Endothelial cell of umbilical vein (primary cell): Measurements from ENCODE around the gene TNNT3. TPM values are rescaled to one million over a fixed set of nuclear protein-coding genes. Genes with fewer than 3 reads are reported as not detected.

ENCODE experiments used
- BruUV-seq: library from RNA; stranded (reverse); fragments of 400-500 nt; replicated peaks from 2 replicates; lab custom pipeline; 2021; lab: Mats Ljungman, UMichigan
- CTCF ChIA-PET: fragments of 300-600, 350-600 bp; sonication (Branson Sonifier 250); formaldehyde crosslinking; loops from one replicate; lab custom pipeline; 2021; ENCODE audit warnings: antibody characterized with exemption, inconsistent platforms; lab: Charles Lee
- POLR2A ChIA-PET: fragments of 300-600, 350-600 bp; sonication (Branson Sonifier 250); formaldehyde crosslinking; loops from one replicate; lab custom pipeline; 2021; ENCODE audit warnings: antibody characterized with exemption, inconsistent platforms; lab: Charles Lee
- DNase-seq: peaks from one replicate; pipeline ENCODE4 v3.0.0-alpha.2; 2011; ENCODE audit warnings: low read depth, low spot score
- FAIRE-seq: peaks from 2 replicates; lab custom pipeline; 2011; peaks lifted over from hg19 to GRCh38; lab: Jason Lieb, UNC
- H2AFZ ChIP-seq: 2 replicates; pipeline ENCODE4 v1.6.0; 2012; ENCODE audit warnings: low read depth, low read length, control low read depth, inconsistent platforms
- H3K27ac ChIP-seq: 2 replicates; pipeline ENCODE4 v1.5.1; 2011; ENCODE audit warnings: low read depth, mild to moderate bottlenecking, control low read depth, low read length, moderate library complexity; ENCODE audit not compliant: insufficient read depth
- H3K27me3 ChIP-seq, 2 experiments: 2 replicates each; pipeline versions ENCODE4 v1.6.0 to v1.6.1; 2011; ENCODE audit warnings: low read length in 2 of 2, mixed read lengths in 1 of 2; ENCODE audit not compliant: control insufficient read depth in 2 of 2, insufficient read depth in 2 of 2
- H3K36me3 ChIP-seq, 2 experiments: 2 replicates in 1 of 2; 3 replicates in 1 of 2; pipeline ENCODE4 v1.5.1; 2011; ENCODE audit warnings: low read length in 2 of 2, mild to moderate bottlenecking in 1 of 2, moderate library complexity in 1 of 2; ENCODE audit not compliant: control insufficient read depth in 2 of 2, insufficient read depth in 2 of 2; ENCODE audit errors: extremely low read depth in 1 of 2
- H3K4me1 ChIP-seq: 3 replicates; pipeline ENCODE4 v1.5.1; 2011; ENCODE audit warnings: mild to moderate bottlenecking, low read length; ENCODE audit not compliant: control insufficient read depth, insufficient read depth; ENCODE audit errors: extremely low read depth
- H3K4me2 ChIP-seq: 2 replicates; pipeline ENCODE4 v1.6.1; 2011; ENCODE audit warnings: low read length, control low read depth, mixed read lengths; ENCODE audit not compliant: insufficient read depth
- H3K4me3 ChIP-seq, 3 experiments: fragments of 200-600 bp in 1 of 3; sonication (generic), shearing (Covaris generic) in 1 of 3; replicated peaks in 1 of 3; 2 replicates each; pipeline ENCODE4 v1.5.1; 2011 to 2016; ENCODE audit warnings: control low read depth in 3 of 3, low read length in 3 of 3, mild to moderate bottlenecking in 2 of 3, inconsistent platforms in 1 of 3, low read depth in 1 of 3, moderate library complexity in 1 of 3; ENCODE audit not compliant: insufficient read depth in 1 of 3
- H3K79me2 ChIP-seq: 2 replicates; pipeline ENCODE4 v1.6.0; 2012; ENCODE audit warnings: low read length, inconsistent platforms; ENCODE audit not compliant: control insufficient read depth, insufficient read depth
- H3K9ac ChIP-seq: replicated peaks from 2 replicates; pipeline ENCODE3; 2011; ENCODE audit warnings: low read length, control low read depth; ENCODE audit not compliant: insufficient read depth; ENCODE audit errors: extremely low read depth
- H3K9me1 ChIP-seq: replicated peaks from 3 replicates; pipeline ENCODE4 v1.6.0; 2011; ENCODE audit warnings: mild to moderate bottlenecking, low read length; ENCODE audit not compliant: control insufficient read depth, insufficient read depth; ENCODE audit errors: extremely low read depth
- H3K9me3 ChIP-seq: replicated peaks from 2 replicates; pipeline ENCODE4 v1.5.1; 2012; ENCODE audit warnings: low read length, inconsistent platforms; ENCODE audit not compliant: control insufficient read depth, insufficient read depth
- H4K20me1 ChIP-seq: replicated peaks from 2 replicates; pipeline ENCODE3; 2011; ENCODE audit warnings: mild to moderate bottlenecking, low read length; ENCODE audit not compliant: control insufficient read depth, insufficient read depth; ENCODE audit errors: extremely low read depth
- CTCF ChIP-seq, 2 donors: IDR thresholded peaks; 1 replicate in 1 of 2; 2 replicates in 1 of 2; pipeline ENCODE4 v1.5.1; 2011; ENCODE audit warnings: low read length in 2 of 2, mild to moderate bottlenecking in 2 of 2, moderate library complexity in 2 of 2, control low read depth in 1 of 2, inconsistent platforms in 1 of 2, low read depth in 1 of 2; ENCODE audit not compliant: insufficient read depth in 1 of 2; ENCODE audit errors: extremely low read depth in 1 of 2
- EZH2 ChIP-seq: IDR thresholded peaks from 2 replicates; pipeline ENCODE4 v1.6.1; 2012; ENCODE audit warnings: borderline replicate concordance, low read depth, mild to moderate bottlenecking, moderate library complexity, low read length, inconsistent platforms; ENCODE audit not compliant: severe bottlenecking
- FOS ChIP-seq: IDR thresholded peaks from 2 replicates; pipeline ENCODE4 v1.6.1; 2011; ENCODE audit warnings: mild to moderate bottlenecking, low read length, moderate library complexity, borderline replicate concordance; ENCODE audit not compliant: insufficient read depth
- GATA2 ChIP-seq: IDR thresholded peaks from 2 replicates; pipeline ENCODE4 v1.7.0; 2011; ENCODE audit warnings: low read depth, mild to moderate bottlenecking, moderate library complexity, mixed read lengths, low read length; ENCODE audit not compliant: insufficient read length, insufficient read depth
- JUN ChIP-seq: IDR thresholded peaks from 2 replicates; pipeline ENCODE4 v1.6.1; 2011; ENCODE audit warnings: borderline replicate concordance, low read depth; ENCODE audit not compliant: insufficient read length, insufficient read depth
- MAX ChIP-seq: IDR thresholded peaks from 2 replicates; pipeline ENCODE4 v1.6.1; 2011; ENCODE audit not compliant: insufficient read depth, insufficient read length
- MYC ChIP-seq: IDR thresholded peaks from one replicate; pipeline ENCODE4 v1.6.1; 2011; ENCODE audit warnings: mild to moderate bottlenecking, low read depth, low read length
- POLR2A ChIP-seq: IDR thresholded peaks from 2 replicates; pipeline ENCODE4 v1.6.1; 2012; ENCODE audit warnings: low read depth, mild to moderate bottlenecking, control low read depth, low read length
- POLR2AphosphoS5 ChIP-seq: IDR thresholded peaks from 2 replicates; pipeline ENCODE4 v1.6.1; 2012; ENCODE audit warnings: low read depth, mild to moderate bottlenecking, control low read depth, low read length, moderate library complexity; ENCODE audit not compliant: insufficient read depth
- dilution Hi-C: fragments of 300-500 bp; cut with MboI; formaldehyde crosslinking; loops from one replicate; pipeline ENCODE4 v1.15.0; 2019; ENCODE audit warnings: low sequenced_read_pairs; ENCODE audit not compliant: extremely low pct_ligation_motif_present
- intact Hi-C: fragments of 100-400 bp; cut with micrococcal nuclease; formaldehyde crosslinking; loops from one replicate; pipeline ENCODE4 v1.10.0; 2022
- polyA plus RNA-seq, 4 experiments: library from polyadenylated mRNA; depleted of rRNA in 3 of 4; stranded (reverse) in 3 of 4; unstranded in 1 of 4; fragments of >200 nt; gene quantifications; 2 replicates each; pipeline versions ENCODE4 v1.2.1 to v1.2.3, GENCODE V29; 2011 to 2012; ENCODE audit warnings: missing spikeins in 1 of 4
- total RNA-seq: library from RNA; stranded (reverse); gene quantifications from 2 replicates; pipeline ENCODE4 v1.2.3, GENCODE V29; 2021

The TNNT3 gene
- total and polyA plus RNA-seq, 2 donors (not counting 3 experiments of a cell fraction or from before 2014, with no cell fraction given): not detected

GRCh38 chr11:1925373-1926155 lies 6.1 kb downstream of the TNNT3 start:
- no peaks in the 10 kb centered on the region for H3K4me1 ChIP-seq
- POLR2A ChIA-PET: no interaction called here
- BruUV-seq: no TSS peak
- TF ChIP-seq MYC (no peak), CTCF (IDR thresholded peaks at IDR 0.05; ENCODE audit: extremely low read depth in 1 of 2, insufficient read depth in 1 of 2, low read depth in 1 of 2, low read length in 2 of 2) (no peak), JUN (no peak), FOS (no peak), EZH2 (no peak), GATA2 (no peak), POLR2AphosphoS5 (no peak), MAX (no peak), POLR2A (no peak)
- H3K79me2 ChIP-seq: no peaks in the 10 kb centered on the region
- intact Hi-C loops (no loop called here), dilution Hi-C loops (no loop called here)
- no peak overlapping the region for H2AFZ ChIP-seq
- H3K36me3 ChIP-seq: no peaks in the 10 kb centered on the region
- no peak overlapping the region for H3K9ac ChIP-seq
- H4K20me1 ChIP-seq: no peaks in the 10 kb centered on the region
- FAIRE-seq: no peak
- H3K27ac ChIP-seq: no peak overlapping the region
- CTCF ChIA-PET: no interaction called here
- H3K9me3 ChIP-seq: no peaks in the 10 kb centered on the region
- H3K4me2 ChIP-seq: no peak overlapping the region
- no peaks in the 10 kb centered on the region for H3K27me3 ChIP-seq
- H3K9me1 ChIP-seq: no peaks in the 10 kb centered on the region
- no peak for DNase-seq
- H3K4me3 ChIP-seq: no peak overlapping the region
